Neutrophil (primary cell): ENCODE data around the gene FAM228A.
A peak's percentile ranks its signal among the peaks of the same experiment; 100 is the strongest.

Experiments used
- H3K27ac ChIP-seq: fragments of 200-600 bp; sonication (generic); 2 replicates; pipeline ENCODE4 v1.5.1; 2016; ENCODE audit warnings: mild to moderate bottlenecking, moderate library complexity
- H3K27me3 ChIP-seq: fragments of 200-600 bp; sonication (generic); 2 replicates; pipeline ENCODE4 v1.6.0; 2016; ENCODE audit warnings: mild to moderate bottlenecking
- H3K36me3 ChIP-seq: fragments of 200-600 bp; sonication (generic); 2 replicates; pipeline ENCODE4 v1.5.1; 2017
- H3K4me1 ChIP-seq, 2 experiments: fragments of 200-600 bp in 1 of 2; sonication (generic) in 1 of 2; 1 replicate in 1 of 2; 2 replicates in 1 of 2; pipeline versions ENCODE4 v1.5.1 to v1.6.1; 2013 to 2016; ENCODE audit warnings: low read depth in 1 of 2, low read length in 1 of 2, mild to moderate bottlenecking in 1 of 2, moderate library complexity in 1 of 2; ENCODE audit not compliant: control insufficient read depth in 1 of 2, insufficient read depth in 1 of 2
- H3K4me3 ChIP-seq, 2 experiments: fragments of 200-600 bp in 1 of 2; sonication (generic) in 1 of 2; 1 replicate in 1 of 2; 2 replicates in 1 of 2; pipeline ENCODE4 v1.5.1; 2013 to 2016; ENCODE audit warnings: low read depth in 1 of 2, low read length in 1 of 2, mild to moderate bottlenecking in 1 of 2, moderate library complexity in 1 of 2
- H3K9me3 ChIP-seq: fragments of 200-600 bp; sonication (generic); 2 replicates; pipeline ENCODE4 v1.5.1; 2016
- TF ChIP-seq, protein P1 (sequence below): fragments of 200-600 bp; sonication (generic); IDR thresholded peaks from 2 replicates; pipeline ENCODE4 v1.5.1; 2016; ENCODE audit warnings: antibody characterized with exemption

FAM228A gene

GRCh38 chr2:24228470-24228869 is 53.6 kb downstream of the FAM228A start:
- H3K27ac ChIP-seq = no peak overlapping the region
- H3K4me1 ChIP-seq = no peaks in the 10 kb centered on the region
- H3K4me3 ChIP-seq = no peak overlapping the region
- H3K36me3 ChIP-seq = peaks cover 58% of the 10 kb centered on the region
- no peaks in the 10 kb centered on the region for H3K9me3 ChIP-seq
- H3K27me3 ChIP-seq = no peaks in the 10 kb centered on the region
- TF ChIP-seq, protein P1, sequence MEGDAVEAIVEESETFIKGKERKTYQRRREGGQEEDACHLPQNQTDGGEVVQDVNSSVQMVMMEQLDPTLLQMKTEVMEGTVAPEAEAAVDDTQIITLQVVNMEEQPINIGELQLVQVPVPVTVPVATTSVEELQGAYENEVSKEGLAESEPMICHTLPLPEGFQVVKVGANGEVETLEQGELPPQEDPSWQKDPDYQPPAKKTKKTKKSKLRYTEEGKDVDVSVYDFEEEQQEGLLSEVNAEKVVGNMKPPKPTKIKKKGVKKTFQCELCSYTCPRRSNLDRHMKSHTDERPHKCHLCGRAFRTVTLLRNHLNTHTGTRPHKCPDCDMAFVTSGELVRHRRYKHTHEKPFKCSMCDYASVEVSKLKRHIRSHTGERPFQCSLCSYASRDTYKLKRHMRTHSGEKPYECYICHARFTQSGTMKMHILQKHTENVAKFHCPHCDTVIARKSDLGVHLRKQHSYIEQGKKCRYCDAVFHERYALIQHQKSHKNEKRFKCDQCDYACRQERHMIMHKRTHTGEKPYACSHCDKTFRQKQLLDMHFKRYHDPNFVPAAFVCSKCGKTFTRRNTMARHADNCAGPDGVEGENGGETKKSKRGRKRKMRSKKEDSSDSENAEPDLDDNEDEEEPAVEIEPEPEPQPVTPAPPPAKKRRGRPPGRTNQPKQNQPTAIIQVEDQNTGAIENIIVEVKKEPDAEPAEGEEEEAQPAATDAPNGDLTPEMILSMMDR = no peak

DNA sequence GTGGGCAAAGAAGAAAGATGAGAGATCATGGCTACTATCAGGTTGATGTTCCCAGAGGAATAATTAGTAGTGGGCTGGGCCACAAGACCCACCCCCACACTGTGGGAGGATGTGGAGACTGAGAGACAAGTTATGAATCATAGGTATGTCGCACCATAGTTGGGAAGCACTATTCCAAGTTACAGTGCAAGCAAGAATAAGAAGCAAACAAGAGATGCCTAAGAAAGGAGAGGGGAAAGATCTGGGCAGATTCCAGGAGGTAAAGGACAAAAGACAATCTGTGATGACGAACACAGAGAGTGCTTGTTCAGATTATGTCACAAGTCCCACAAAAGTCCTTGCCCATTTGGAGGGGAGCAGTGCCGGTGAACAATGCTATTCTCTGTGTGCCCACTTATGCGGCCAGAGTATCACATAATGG is 56.6 kb downstream of the FAM228A start:
- Histone ChIP-seq H3K4me1 (no peaks in the 10 kb centered on the region), H3K36me3 (peaks cover 51% of the 10 kb centered on the region), H3K27me3 (no peaks in the 10 kb centered on the region), H3K4me3 (no peak overlapping the region), H3K9me3 (no peaks in the 10 kb centered on the region), H3K27ac (no peak overlapping the region)
- TF ChIP-seq, protein P1 = no peak

- TF ChIP-seq, protein P1 = no peak
- H3K27me3 ChIP-seq = no peaks in the 10 kb centered on the region
- no peaks in the 10 kb centered on the region for H3K9me3 ChIP-seq
- peaks cover 58% of the 10 kb centered on the region for H3K36me3 ChIP-seq
- H3K4me3 ChIP-seq = no peak overlapping the region
- H3K4me1 ChIP-seq = no peaks in the 10 kb centered on the region
- no peak overlapping the region for H3K27ac ChIP-seq
Measured at GRCh38 chr2:24233321-24233720, 58.5 kb downstream of the FAM228A start.

- Histone ChIP-seq H3K36me3 (peaks cover 48% of the 10 kb centered on the region), H3K4me3 (no peak overlapping the region), H3K9me3 (no peaks in the 10 kb centered on the region), H3K27me3 (no peaks in the 10 kb centered on the region), H3K4me1 (peaks cover 6% of the 10 kb centered on the region in 2 experiments), H3K27ac (no peak overlapping the region)
- TF ChIP-seq, protein P1 = no peak
Measured at GRCh38 chr2:24237313-24237712, 62.5 kb downstream of the FAM228A start.

GRCh38 chr2:24238158-24238557 is 63.3 kb downstream of the FAM228A start:
- H3K27me3 ChIP-seq = no peaks in the 10 kb centered on the region
- H3K4me3 ChIP-seq = no peak overlapping the region
- no peak overlapping the region for H3K27ac ChIP-seq
- TF ChIP-seq, protein P1 = no peak
- H3K9me3 ChIP-seq = no peaks in the 10 kb centered on the region
- peaks cover 6% of the 10 kb centered on the region in 2 experiments for H3K4me1 ChIP-seq
- peaks cover 48% of the 10 kb centered on the region for H3K36me3 ChIP-seq

DNA sequence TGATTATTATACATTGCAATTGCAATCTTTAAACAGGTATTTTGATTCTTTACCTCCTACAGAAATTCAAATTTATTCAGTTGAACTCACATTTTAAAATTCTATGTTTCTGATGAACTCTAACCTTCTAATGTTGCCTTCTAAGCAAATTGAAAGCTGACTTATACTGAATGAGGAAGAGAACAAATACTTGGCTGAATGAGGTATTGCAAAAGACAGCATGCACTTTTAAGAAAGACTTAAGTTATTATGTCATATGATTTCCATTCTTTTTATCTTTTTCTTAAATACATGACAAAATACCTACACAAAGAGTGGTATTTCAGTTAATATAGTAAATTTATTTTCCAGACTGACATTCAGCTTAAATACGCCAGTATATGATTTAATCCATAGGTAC is 64.7 kb downstream of the FAM228A start:
- TF ChIP-seq, protein P1 = no peak
- no peak overlapping the region for H3K4me3 ChIP-seq
- peak overlapping the region; percentile 45 for H3K27ac ChIP-seq
- no peaks in the 10 kb centered on the region for H3K27me3 ChIP-seq
- H3K4me1 ChIP-seq = peaks cover 6% of the 10 kb centered on the region in 2 experiments
- peaks cover 56% of the 10 kb centered on the region for H3K36me3 ChIP-seq
- H3K9me3 ChIP-seq = no peaks in the 10 kb centered on the region
